BLaER1 (cell line): ENCODE measurements around the gene OVCH2.
"Not testable (repeated sequence)": the region's sequence is repeated elsewhere in the genome, so short reads cannot be mapped to it uniquely, and the experiment has no call there.

ENCODE experiments used
- H3K27ac ChIP-seq: shearing (Covaris generic); formaldehyde crosslinking; 2 replicates; pipeline ENCODE4 v1.8.1; 2022
- H3K27me3 ChIP-seq: shearing (Covaris generic); formaldehyde crosslinking; 2 replicates; pipeline ENCODE4 v1.8.1; 2022
- H3K36me3 ChIP-seq: shearing (Covaris generic); formaldehyde crosslinking; 2 replicates; pipeline ENCODE4 v1.8.1; 2022
- H3K4me1 ChIP-seq: shearing (Covaris generic); formaldehyde crosslinking; 2 replicates; pipeline ENCODE4 v1.8.1; 2022
- H3K4me2 ChIP-seq: shearing (Covaris generic); formaldehyde crosslinking; 2 replicates; pipeline ENCODE4 v1.8.1; 2022
- H3K4me3 ChIP-seq: shearing (Covaris generic); formaldehyde crosslinking; 2 replicates; pipeline ENCODE4 v1.8.1; 2022
- H3K9ac ChIP-seq: shearing (Covaris generic); formaldehyde crosslinking; 2 replicates; pipeline ENCODE4 v1.8.1; 2022
- H3K9me3 ChIP-seq: shearing (Covaris generic); formaldehyde crosslinking; 2 replicates; pipeline ENCODE4 v1.8.1; 2022
- H4K20me1 ChIP-seq: shearing (Covaris generic); formaldehyde crosslinking; 2 replicates; pipeline ENCODE4 v1.8.1; 2022
- Cebpa-rat ChIP-seq: shearing (Covaris generic); IDR thresholded peaks from 2 replicates; pipeline ENCODE4 v1.8.1; 2022

Gene OVCH2, protein sequence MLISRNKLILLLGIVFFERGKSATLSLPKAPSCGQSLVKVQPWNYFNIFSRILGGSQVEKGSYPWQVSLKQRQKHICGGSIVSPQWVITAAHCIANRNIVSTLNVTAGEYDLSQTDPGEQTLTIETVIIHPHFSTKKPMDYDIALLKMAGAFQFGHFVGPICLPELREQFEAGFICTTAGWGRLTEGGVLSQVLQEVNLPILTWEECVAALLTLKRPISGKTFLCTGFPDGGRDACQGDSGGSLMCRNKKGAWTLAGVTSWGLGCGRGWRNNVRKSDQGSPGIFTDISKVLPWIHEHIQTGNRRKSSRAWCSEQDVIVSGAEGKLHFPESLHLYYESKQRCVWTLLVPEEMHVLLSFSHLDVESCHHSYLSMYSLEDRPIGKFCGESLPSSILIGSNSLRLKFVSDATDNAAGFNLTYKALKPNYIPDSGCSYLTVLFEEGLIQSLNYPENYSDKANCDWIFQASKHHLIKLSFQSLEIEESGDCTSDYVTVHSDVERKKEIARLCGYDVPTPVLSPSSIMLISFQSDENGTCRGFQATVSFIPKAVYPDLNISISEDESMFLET

DNA sequence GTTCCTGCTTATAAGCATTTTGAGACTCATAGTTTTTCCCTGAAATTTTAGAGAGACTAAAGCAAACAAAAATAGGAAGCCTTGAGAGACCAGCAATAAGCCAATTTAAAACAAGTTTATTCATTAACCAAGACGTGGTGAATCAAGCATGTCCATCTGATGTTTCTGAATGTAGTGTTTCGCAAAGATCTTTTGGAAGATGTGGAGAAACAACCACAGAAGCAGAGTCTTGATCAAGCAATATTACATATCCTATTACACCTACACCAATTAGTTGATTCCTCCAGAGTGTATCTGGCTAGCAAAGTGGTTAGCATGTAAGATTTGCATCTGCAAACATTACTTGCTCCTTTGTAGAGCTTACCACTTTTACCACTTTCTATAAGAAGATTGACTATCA lies at the start of gene OVCH2:
OVCH2 (minus strand) TSS at position 101 of the 400 bp plus-strand sequence; CDS start at position 18, 83 bp downstream.
- Histone ChIP-seq H3K4me2 (no peak within 1 kb of the TSS), H3K9me3 (no peaks in the 10 kb centered on the region), H4K20me1 (no peaks in the 10 kb centered on the region), H3K4me1 (no peaks in the 10 kb centered on the region), H3K9ac (no peak within 1 kb of the TSS), H3K27ac (no peak within 1 kb of the TSS), H3K27me3 (no peaks in the 10 kb centered on the region), H3K4me3 (no peak within 1 kb of the TSS), H3K36me3 (no peaks in the 10 kb centered on the region)
- no peak for TF ChIP-seq Cebpa-rat

DNA sequence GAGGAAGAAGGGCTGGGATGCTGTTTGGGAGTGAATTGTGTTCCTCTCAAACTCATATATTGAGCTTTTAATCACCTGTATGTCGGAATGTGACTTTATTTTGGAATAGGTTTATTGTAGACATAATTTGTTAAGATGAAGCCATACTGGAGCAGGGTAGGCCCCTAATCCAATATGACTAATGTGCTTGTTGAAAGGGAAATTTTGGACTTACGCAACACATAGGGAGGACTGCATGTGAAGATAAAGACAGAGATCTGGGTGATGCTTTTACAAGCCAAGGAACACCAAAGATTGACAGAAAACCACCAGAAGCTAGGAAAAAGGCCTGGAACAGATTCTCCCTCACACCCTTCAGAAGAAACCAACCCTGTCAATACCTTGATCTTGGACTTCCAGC lies 43.2 kb upstream of the OVCH2 start:
- Histone ChIP-seq H3K4me3 (no peak overlapping the region), H3K27ac (no peak overlapping the region)
- no peak for TF ChIP-seq Cebpa-rat

DNA sequence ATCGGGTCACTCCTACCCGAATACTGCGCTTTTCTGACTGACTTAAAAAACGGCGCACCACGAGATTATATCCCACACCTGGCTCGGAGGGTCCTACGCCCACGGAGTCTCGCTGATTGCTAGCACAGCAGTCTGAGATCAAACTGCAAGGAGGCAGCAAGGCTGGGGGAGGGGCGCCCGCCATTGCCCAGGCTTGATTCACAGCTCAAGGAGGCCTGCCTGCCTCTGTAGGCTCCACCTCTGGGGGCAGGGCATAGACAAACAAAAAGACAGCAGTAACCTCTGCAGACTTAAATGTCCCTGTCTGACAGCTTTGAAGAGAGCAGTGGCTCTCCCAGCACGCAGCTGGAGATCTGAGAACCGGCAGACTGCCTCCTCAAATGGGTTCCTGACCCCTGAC lies 28.5 kb upstream of the OVCH2 start:
- not testable (repeated sequence) for H3K4me1 ChIP-seq, H3K27me3 ChIP-seq, H3K36me3 ChIP-seq, H3K9me3 ChIP-seq, H4K20me1 ChIP-seq, H3K4me3 ChIP-seq, H3K27ac ChIP-seq, H3K9ac ChIP-seq, H3K4me2 ChIP-seq

More for the DNA sequence above, 43.2 kb upstream of the OVCH2 start:
- Histone ChIP-seq H3K9ac (no peak overlapping the region), H3K9me3 (0 out of 2 replicates have a peak, but pooled peaks cover 3% of the 10 kb centered on the region), H4K20me1 (no peaks in the 10 kb centered on the region), H3K27me3 (no peaks in the 10 kb centered on the region), H3K4me2 (no peak overlapping the region), H3K36me3 (no peaks in the 10 kb centered on the region), H3K4me1 (peaks cover 11% of the 10 kb centered on the region; the same call in 1 of the 2 replicates)

DNA sequence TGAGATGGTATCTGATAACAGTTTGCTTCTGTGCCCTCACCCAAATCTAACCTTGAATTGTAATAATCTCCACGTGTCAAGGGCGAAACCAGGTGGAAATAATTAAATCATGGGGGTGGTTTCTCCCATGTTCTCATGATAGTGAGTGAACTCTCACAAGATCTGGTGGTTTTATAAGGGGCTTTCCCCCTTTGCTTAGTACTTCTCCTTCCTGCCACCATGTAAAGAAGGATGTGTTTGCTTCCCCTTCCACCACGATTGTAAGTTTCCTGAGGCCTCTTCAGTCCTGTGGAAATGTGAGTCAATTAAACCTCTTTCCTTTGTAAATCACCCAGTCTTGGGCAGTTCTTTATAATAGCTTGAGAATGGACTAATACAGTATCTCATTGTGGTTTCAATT lies 8.5 kb upstream of the OVCH2 start:
- no peak for TF ChIP-seq Cebpa-rat
- no peaks in the 10 kb centered on the region for H4K20me1 ChIP-seq
- H3K36me3 ChIP-seq, result no peaks in the 10 kb centered on the region
- no peaks in the 10 kb centered on the region for H3K27me3 ChIP-seq
- H3K9me3 ChIP-seq, result no peaks in the 10 kb centered on the region
- no peaks in the 10 kb centered on the region for H3K4me1 ChIP-seq
- H3K27ac ChIP-seq, result no peak overlapping the region
- H3K4me2 ChIP-seq, result no peak overlapping the region
- no peak overlapping the region for H3K4me3 ChIP-seq
- no peak overlapping the region for H3K9ac ChIP-seq

DNA sequence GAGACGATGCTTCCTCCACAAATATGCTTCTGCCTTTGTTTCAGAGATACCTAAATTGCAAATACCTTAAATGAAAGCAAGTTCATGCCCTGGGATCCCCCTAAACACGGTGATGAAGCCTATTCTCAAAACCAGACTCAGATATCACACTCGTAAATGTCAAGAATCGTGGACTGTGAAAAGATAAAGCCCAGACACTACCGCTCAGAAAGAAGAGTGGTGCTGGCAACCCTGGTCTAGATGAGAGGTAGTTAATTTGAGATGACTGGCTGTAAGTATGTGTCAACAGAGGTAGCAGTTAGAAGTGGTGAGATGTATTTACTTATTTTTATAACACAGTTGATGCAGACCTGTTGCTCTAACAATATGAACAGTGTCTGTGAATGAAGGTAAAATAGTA lies 2.5 kb downstream of the OVCH2 start:
- H3K27ac ChIP-seq, result no peak overlapping the region
- H3K27me3 ChIP-seq, result no peaks in the 10 kb centered on the region
- H3K4me2 ChIP-seq, result no peak overlapping the region
- no peak overlapping the region for H3K4me3 ChIP-seq
- H4K20me1 ChIP-seq, result no peaks in the 10 kb centered on the region
- TF ChIP-seq Cebpa-rat, result no peak
- H3K36me3 ChIP-seq, result no peaks in the 10 kb centered on the region
- no peaks in the 10 kb centered on the region for H3K9me3 ChIP-seq
- H3K4me1 ChIP-seq, result no peaks in the 10 kb centered on the region
- H3K9ac ChIP-seq, result no peak overlapping the region

DNA sequence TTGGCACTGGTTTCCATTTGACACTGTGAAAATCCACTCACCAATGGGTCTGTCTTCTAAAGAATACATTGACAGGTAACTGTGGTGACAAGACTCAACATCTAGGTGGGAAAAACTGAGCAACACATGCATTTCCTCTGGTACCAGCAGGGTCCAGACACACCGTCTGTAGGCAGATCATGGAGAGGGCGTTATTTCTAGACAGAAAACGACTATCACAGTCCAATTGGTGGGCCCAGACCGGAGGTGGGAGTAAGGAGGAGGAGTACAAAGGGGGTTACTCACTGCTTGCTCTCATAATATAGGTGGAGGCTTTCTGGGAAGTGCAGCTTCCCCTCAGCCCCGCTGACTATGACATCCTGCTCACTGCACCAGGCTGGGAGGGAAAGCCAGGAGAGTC lies 9.9 kb downstream of the OVCH2 start:
- TF ChIP-seq Cebpa-rat, result no peak
- Histone ChIP-seq H3K9ac (no peak overlapping the region), H3K4me2 (no peak overlapping the region), H3K4me1 (no peaks in the 10 kb centered on the region), H3K27ac (no peak overlapping the region), H3K27me3 (no peaks in the 10 kb centered on the region; the same call in 1 of the 2 replicates), H4K20me1 (no peaks in the 10 kb centered on the region), H3K4me3 (no peak overlapping the region), H3K9me3 (no peaks in the 10 kb centered on the region), H3K36me3 (no peaks in the 10 kb centered on the region)

DNA sequence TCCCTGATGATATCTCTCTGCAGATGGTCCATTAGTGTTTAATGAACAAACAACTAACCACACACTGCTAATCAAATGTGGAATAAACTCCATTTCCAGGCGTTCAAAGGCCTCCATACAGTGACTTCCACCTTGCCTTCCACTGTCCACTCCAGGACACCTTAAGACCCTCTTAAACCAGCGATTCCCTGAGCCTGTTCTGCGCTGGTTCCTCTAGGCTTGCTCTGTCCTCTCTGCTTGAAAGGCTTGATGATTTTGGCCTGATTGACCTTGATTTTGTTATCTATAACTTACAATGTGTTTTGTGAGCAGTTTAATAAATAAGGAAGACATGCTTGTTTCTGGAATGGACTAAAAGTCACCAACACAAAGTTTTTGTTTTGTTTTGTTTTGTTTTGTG lies 12.0 kb downstream of the OVCH2 start:
- Histone ChIP-seq H4K20me1 (no peaks in the 10 kb centered on the region), H3K4me3 (no peak overlapping the region), H3K36me3 (no peaks in the 10 kb centered on the region), H3K9me3 (no peaks in the 10 kb centered on the region), H3K9ac (no peak overlapping the region), H3K27me3 (no peaks in the 10 kb centered on the region; the same call in 1 of the 2 replicates), H3K4me1 (no peaks in the 10 kb centered on the region), H3K4me2 (peak overlapping the region; percentile 33), H3K27ac (no peak overlapping the region)
- no peak for TF ChIP-seq Cebpa-rat

DNA sequence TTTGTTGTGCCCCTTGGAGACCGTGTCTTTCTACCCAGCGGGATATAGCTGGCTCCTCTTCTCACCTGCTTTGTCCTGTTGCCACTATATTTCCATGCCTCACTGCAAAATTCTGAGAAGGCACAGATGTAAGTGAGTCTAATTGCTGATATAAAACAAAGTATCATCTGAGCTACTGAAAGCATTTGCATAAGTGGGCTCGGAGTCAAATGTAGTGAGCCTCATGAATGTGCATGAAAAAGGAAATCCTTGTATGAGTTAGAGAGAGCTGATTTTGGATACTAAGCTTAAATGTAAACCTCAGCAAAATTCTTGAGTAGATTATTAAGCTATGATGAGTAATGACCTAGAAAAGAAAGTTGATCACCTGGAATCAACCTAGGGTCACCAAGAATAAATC lies 13.9 kb downstream of the OVCH2 start:
- Histone ChIP-seq H3K27me3 (no peaks in the 10 kb centered on the region; the same call in 1 of the 2 replicates), H3K4me1 (no peaks in the 10 kb centered on the region), H3K27ac (no peak overlapping the region), H3K4me2 (no peak overlapping the region), H4K20me1 (no peaks in the 10 kb centered on the region), H3K9me3 (no peaks in the 10 kb centered on the region), H3K4me3 (no peak overlapping the region), H3K9ac (no peak overlapping the region), H3K36me3 (no peaks in the 10 kb centered on the region)
- TF ChIP-seq Cebpa-rat, result no peak

DNA sequence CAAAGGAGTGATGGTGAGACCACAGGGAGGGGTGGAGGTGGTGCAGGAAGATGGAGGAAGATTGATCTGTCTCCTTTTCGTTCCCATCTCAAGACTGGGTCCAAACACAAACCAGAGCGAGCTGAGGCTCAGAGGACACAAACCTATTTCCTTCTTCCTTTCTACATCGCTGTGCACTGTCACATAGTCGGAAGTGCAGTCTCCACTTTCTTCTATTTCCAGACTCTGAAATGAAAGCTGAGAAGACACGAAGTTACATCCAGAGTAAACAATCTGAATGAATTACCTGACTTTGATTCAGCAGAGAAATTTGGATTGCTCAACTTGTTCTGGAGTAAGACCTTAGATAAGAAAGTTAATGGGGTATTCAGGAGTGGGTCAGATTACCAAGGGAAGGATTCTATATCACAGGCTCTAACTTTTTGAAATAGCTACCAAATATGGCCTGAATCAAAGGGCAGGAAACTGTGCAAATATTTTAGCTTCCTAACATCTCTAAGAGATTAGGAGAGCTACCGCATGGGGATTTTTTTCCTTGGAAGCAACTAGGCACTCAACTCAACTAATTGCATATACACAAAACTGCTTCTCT lies 14.4 kb downstream of the OVCH2 start:
- TF ChIP-seq Cebpa-rat, result no peak
- Histone ChIP-seq H3K9ac (no peak overlapping the region), H3K4me1 (no peaks in the 10 kb centered on the region), H3K9me3 (no peaks in the 10 kb centered on the region), H3K4me2 (no peak overlapping the region), H4K20me1 (no peaks in the 10 kb centered on the region), H3K27ac (no peak overlapping the region), H3K36me3 (no peaks in the 10 kb centered on the region), H3K4me3 (no peak overlapping the region), H3K27me3 (no peaks in the 10 kb centered on the region; the same call in 1 of the 2 replicates)

DNA sequence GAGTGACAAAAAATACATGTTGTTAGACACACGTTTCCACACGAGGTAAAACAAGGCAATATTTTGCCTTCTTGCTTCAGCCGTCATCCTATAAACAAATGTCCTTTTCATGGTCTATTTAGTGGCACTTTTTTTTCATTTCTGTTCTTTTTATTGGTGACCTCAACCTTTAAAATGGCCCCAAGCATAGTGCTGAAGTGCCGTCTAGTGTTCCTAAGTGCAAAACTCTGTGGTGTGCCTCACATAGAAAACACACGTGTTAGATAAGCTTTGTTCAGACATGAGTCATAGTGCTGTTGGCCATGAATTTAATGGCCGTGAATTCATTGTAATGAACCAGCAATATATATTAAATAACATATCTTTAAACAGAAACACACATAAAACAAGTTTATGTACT lies 15.6 kb downstream of the OVCH2 start:
- Histone ChIP-seq H3K4me1 (no peaks in the 10 kb centered on the region), H3K4me3 (no peak overlapping the region), H3K27me3 (no peaks in the 10 kb centered on the region; the same call in 1 of the 2 replicates), H4K20me1 (no peaks in the 10 kb centered on the region), H3K9ac (no peak overlapping the region), H3K36me3 (no peaks in the 10 kb centered on the region), H3K27ac (no peak overlapping the region), H3K4me2 (no peak overlapping the region), H3K9me3 (no peaks in the 10 kb centered on the region)
- TF ChIP-seq Cebpa-rat, result no peak
